Lower leg skin (tissue), 3 donors: ENCODE data around the gene MLLT3.

Source experiments
- CTCF ChIP-seq, 3 donors: fragments of 450-650 bp; IDR thresholded peaks; one replicate each; pipeline ENCODE4 v1.5.1; 2016; ENCODE audit warnings: antibody characterized with exemption in 3 of 3, mild to moderate bottlenecking in 3 of 3, moderate library complexity in 2 of 3
- POLR2A ChIP-seq, 2 donors: fragments of 450-650 bp; IDR thresholded peaks; one replicate each; pipeline ENCODE4 v1.6.1; 2016 to 2017; ENCODE audit warnings: antibody characterized with exemption in 2 of 2, mild to moderate bottlenecking in 1 of 2, moderate library complexity in 1 of 2

DNA sequence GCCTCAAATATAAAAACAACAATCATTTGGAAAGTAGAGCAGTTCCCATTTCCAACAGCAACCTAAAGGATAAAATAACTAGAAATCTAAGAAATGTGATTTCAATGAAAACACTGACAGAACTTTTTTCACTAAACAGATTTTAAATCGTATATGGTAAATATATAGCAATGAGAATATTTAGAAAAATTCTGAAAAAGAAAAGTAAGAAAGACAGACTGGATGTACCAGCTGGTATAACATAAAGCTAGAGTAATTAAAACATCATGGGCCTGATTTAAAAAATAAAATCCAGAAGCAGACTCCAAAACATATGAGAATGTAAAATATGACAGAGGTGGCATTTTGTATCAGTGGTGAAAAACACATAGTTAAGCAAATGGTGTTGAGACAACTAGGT is 308.9 kb downstream of the MLLT3 start:
- no peak for TF ChIP-seq CTCF (IDR thresholded peaks at IDR 0.05)
- no peak for TF ChIP-seq POLR2A (IDR thresholded peaks at IDR 0.05)
